ENCODE results near the gene MSH3. TPM values are rescaled to one million over a fixed set of nuclear protein-coding genes. Genes with fewer than 3 reads are reported as not detected.
A peak's percentile ranks its signal among the peaks of the same experiment; 100 is the strongest.

MSH3 gene
- total RNA-seq: 17.0 TPM
- long read RNA-seq, full-length matches to known transcripts: 2 of 20 reads
- long read RNA-seq, partial matches to known transcripts: 14 of 20 reads
- long read RNA-seq, other reads (novel, unspliced or antisense): 4 of 20 reads

- DNase-seq (peak; percentile 91), ATAC-seq (peak; percentile 94 to 97)
- Histone ChIP-seq H3K4me1 (peaks cover 17% of the 10 kb centered on the region), H3K4me3 (peak within 1 kb of the TSS; percentile 85), H3K27me3 (ENCODE audit: low read depth) (no peaks in the 10 kb centered on the region), H3K9me3 (no peaks in the 10 kb centered on the region), H3K36me3 (peaks cover 31% of the 10 kb centered on the region), H3K27ac (peak within 1 kb of the TSS; percentile 95)
- intact Hi-C loops (cut with DNase I): no loop called here
- peak; percentile 19 for TF ChIP-seq CTCF (IDR thresholded peaks at IDR 0.05)
These were observed at the start of gene MSH3, which contains the start of gene DHFR for GRCh38 chr5:80654391-80655230. Gene MSH3, plus strand, starts transcription at chr5:80654652. Its CDS starts 76 bp downstream, at chr5:80654728. Gene DHFR, minus strand, starts transcription at chr5:80654983. Its CDS starts 494 bp downstream, at chr5:80654489.

- TF ChIP-seq CTCF (IDR thresholded peaks at IDR 0.05): no peak
- intact Hi-C loops (cut with DNase I): no loop called here
These were observed 47.1 kb upstream of the MSH3 start for GRCh38 chr5:80607343-80607742.

GRCh38 chr5:80607832-80608231 lies 46.6 kb upstream of the MSH3 start:
- Histone ChIP-seq H3K4me1 (no peaks in the 10 kb centered on the region), H3K36me3 (no peaks in the 10 kb centered on the region), H3K27me3 (ENCODE audit: low read depth) (no peaks in the 10 kb centered on the region), H3K9me3 (no peaks in the 10 kb centered on the region), H3K4me3 (no peak overlapping the region), H3K27ac (no peak overlapping the region)
- intact Hi-C loops (cut with DNase I): no loop called here
- no peak for TF ChIP-seq CTCF (IDR thresholded peaks at IDR 0.05)
- ATAC-seq: no peak
- DNase-seq: no peak

More at GRCh38 chr5:80607343-80607742, 47.1 kb upstream of the MSH3 start:
- ATAC-seq (no peak), DNase-seq (no peak)
- no peaks in the 10 kb centered on the region for H3K27me3 ChIP-seq (ENCODE audit: low read depth)
- H3K4me3 ChIP-seq: no peak overlapping the region
- H3K4me1 ChIP-seq: no peaks in the 10 kb centered on the region
- H3K9me3 ChIP-seq: no peaks in the 10 kb centered on the region
- no peaks in the 10 kb centered on the region for H3K36me3 ChIP-seq
- no peak overlapping the region for H3K27ac ChIP-seq

DNA sequence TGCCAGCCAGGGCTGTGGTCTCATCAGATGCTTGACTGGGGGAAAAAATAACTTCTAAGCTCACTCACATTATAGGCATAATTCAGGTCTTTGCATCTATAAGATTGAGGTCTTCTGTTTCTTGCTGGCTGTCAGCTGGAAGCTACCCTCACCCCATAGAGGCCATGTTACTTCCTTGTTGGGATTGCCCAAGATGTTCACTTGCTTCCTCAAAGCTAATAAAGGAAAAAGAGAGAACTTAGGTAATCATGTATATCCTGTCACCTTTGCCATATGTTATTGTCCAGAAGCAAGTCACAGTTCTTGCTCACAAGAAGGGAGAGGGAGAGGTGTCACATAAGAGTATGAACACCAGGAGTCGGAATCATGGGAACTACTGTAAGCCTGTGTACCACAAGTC lies 45.7 kb upstream of the MSH3 start:
- Histone ChIP-seq H3K36me3 (no peaks in the 10 kb centered on the region), H3K4me1 (no peaks in the 10 kb centered on the region), H3K4me3 (no peak overlapping the region), H3K27ac (no peak overlapping the region), H3K9me3 (no peaks in the 10 kb centered on the region), H3K27me3 (ENCODE audit: low read depth) (no peaks in the 10 kb centered on the region)
- DNase-seq: no peak
- intact Hi-C loops (cut with DNase I): no loop called here
- TF ChIP-seq CTCF (IDR thresholded peaks at IDR 0.05): no peak
- ATAC-seq: peak; percentile 50 to 74

GRCh38 chr5:80609692-80610091 lies 44.8 kb upstream of the MSH3 start:
- Histone ChIP-seq H3K4me3 (no peak overlapping the region), H3K9me3 (no peaks in the 10 kb centered on the region), H3K27me3 (ENCODE audit: low read depth) (no peaks in the 10 kb centered on the region), H3K4me1 (no peaks in the 10 kb centered on the region), H3K27ac (no peak overlapping the region), H3K36me3 (no peaks in the 10 kb centered on the region)
- DNase-seq (no peak), ATAC-seq (no peak)
- intact Hi-C loops (cut with DNase I): no loop called here
- TF ChIP-seq CTCF (IDR thresholded peaks at IDR 0.05): no peak

Measured in lower lobe of right lung (tissue), 2 donors.